ENCODE results near the gene IL10RB.
A peak's percentile ranks its signal among the peaks of the same experiment; 100 is the strongest.
"Not testable (repeated sequence)": the region's sequence is repeated elsewhere in the genome, so short reads cannot be mapped to it uniquely, and the experiment has no call there.

IL10RB gene

DNA sequence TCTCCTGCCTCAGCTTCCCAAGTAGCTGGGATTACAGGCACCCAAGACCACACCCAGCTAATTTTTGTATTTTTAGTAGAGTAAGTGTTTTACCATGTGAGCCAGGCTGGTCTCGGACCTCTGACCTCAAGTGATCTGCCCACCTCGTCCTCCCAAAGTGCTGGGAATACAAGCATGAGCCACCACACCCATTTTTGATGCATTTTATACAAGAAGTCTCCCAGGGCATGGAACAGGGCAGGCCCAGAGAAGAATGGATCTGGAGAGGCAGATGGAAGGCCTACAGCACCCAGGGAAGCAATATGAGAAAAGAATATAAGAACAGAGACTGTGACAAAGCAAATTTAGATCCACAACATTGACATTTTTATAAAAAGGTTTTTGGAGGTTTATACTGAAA, 39.8 kb downstream of the IL10RB start:
- no peak for DNase-seq

- DNase-seq, result peak; percentile 96
These were observed 42.7 kb downstream of the IL10RB start for GRCh38 chr21:33308586-33309490.

GRCh38 chr21:33309778-33310177, 43.6 kb downstream of the IL10RB start:
- no peak for DNase-seq

DNA sequence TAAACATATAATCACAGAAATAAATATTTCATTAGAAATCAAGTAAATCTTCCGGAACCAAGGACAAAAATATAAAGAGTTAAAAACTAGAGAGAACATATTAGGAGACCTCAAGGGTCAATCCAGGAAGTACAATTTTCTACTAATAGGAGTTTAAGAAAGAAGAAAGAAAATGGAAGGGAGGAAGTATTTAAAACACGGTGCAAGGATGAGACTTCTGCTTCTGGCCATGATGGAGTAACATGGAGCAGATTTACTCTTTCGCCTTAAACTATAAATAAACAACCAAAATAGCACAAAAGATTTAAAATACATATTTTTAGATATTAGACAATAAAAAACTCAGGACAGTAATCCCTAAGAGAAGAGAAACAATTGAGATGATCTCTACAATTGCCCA, 46.0 kb downstream of the IL10RB start:
- DNase-seq, result peak; percentile 34

GRCh38 chr21:33313183-33313582, 47.0 kb downstream of the IL10RB start:
- DNase-seq, result peak; percentile 55

- DNase-seq, result no peak
These were observed 47.4 kb downstream of the IL10RB start for GRCh38 chr21:33313611-33314010.

GRCh38 chr21:33314111-33314510, 47.9 kb downstream of the IL10RB start:
- no peak for DNase-seq

DNA sequence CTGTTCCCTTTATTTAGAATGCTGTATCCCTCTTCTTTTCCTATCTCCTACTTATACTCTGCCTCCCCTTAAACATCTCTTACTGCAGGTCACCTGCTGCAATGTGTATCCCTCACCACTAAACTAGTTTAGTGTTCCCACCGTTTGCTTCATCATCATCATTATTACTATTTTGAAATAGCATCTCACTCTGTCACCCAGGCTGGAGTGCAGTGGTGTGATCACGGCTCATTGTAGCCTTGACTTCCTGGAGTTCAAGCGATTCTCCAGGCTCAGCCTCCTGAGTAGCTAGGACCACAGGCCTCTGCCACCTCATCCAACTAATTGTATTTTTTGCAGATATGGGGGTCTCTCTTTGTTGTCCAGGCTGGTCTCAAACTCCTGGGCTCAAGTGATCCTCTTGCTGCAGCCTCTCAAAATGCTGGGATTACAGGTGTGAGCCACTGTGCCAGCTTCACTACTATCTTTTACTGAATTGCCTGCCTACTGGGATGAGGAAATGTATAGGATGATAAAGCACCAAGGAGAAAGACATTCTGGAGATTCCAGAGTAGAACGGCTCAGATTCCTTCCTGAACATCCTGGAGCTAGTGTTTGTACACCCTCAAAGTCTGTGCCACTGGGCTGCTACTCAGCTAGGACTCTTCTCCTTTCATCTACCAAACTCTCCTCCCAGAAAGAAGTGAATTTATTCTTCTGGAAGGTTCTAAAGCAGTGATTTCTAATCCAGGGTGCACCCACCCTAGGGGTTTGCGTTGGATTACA, 50.0 kb downstream of the IL10RB start:
- no peak for DNase-seq

DNA sequence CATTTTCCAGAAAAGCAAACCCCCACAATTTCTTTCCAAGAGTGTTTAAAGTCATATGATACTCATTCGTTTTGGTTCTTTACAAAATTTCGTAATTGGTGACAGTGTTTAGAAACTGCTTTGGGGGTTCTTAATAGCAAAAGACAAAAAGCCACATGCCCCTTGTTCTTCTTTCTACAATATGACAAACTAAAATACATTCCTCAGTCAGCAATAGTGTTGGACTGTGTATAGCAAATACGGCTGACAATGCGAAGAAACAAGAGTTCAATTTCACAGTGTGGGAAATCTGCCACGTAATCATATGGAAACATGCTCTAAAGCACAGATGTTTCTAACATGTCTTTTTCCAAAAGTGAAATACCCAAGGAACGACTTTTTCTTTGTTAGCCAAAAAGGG, 51.0 kb downstream of the IL10RB start:
- DNase-seq, result peak; percentile 56

DNA sequence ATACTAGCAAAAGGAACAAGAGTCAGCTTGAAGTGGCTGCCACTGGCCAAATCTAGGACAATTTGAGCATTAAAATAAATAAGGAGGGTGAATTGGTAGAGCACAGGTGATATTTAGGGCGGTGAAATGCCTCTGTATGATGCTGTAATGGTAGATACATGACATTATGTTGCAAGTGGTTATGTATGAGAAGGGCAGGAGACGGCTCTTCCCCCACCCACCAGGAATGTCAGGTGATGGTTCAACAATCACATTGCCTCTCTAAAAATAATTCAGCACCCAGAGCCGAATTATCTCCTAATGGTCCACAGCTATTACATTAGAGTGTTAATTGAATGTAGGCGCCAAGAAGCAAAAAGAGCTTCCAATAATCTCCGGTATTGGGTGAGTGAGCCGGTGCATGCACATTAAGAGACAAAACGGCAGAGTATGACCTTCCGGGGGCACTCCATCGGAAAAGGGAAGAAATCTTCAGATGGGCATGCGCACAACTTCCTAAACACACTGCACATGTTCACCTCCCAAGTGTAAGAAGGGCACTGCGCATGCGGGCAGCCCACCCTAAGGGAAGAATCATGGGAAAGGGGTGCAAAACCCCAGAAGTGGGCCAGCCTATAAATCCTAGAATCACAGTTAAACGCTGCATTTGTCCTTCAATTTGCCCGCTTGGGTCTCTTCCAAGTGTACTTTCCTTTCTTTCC, 51.8 kb downstream of the IL10RB start:
- no peak for DNase-seq

GRCh38 chr21:33321005-33321404, 54.8 kb downstream of the IL10RB start:
- not testable (repeated sequence) for DNase-seq

DNA sequence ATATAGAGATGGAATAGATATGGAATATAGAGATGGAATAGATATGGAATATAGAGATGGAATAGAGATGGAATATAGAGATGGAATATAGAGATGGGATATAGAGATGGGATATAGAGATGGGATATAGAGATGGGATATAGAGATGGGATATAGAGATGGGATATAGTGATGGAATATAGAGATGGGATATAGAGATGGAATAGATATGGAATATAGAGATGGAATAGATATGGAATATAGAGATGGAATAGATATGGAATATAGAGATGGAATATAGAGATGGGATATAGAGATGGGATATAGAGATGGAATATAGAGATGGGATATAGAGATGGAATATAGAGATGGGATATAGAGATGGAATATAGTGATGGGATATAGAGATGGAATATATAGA, 57.4 kb downstream of the IL10RB start:
- not testable (repeated sequence) for DNase-seq

- peak; percentile 97 for DNase-seq
These were observed 58.4 kb downstream of the IL10RB start, which contains the start of gene IFNAR1 for GRCh38 chr21:33324291-33325221. IFNAR1 (plus strand) TSS chr21:33324970; CDS start chr21:33325056, 86 bp downstream.

GRCh38 chr21:33325222-33326067, 59.3 kb downstream of the IL10RB start:
- peak; percentile 43 for DNase-seq

- DNase-seq, result no peak
These were observed 61.2 kb downstream of the IL10RB start for GRCh38 chr21:33327326-33327725.

- DNase-seq, result no peak
These were observed 61.7 kb downstream of the IL10RB start for GRCh38 chr21:33327792-33328433.

GRCh38 chr21:33330726-33331125, 64.6 kb downstream of the IL10RB start:
- DNase-seq, result no peak

DNA sequence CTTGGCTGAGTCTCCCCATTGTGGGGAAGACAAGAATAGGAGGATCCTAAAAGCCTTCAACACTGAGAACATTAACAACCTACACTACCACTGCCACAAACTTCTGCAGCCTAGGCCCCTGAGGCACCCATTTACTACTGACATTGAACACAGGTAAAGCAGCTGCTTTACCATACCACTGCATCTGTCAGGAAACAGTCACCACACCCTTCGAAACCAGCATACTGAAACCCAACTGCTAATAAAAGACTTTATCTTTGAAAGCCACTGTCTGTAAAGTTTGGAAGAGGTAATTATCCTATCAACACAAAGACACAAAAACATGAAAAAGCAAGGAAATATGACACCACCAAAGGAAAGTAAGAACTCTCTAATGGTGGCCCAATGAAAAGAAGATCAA, 66.0 kb downstream of the IL10RB start:
- no peak for DNase-seq

GRCh38 chr21:33334191-33334590, 68.0 kb downstream of the IL10RB start:
- no peak for DNase-seq

GRCh38 chr21:33334824-33335223, 68.7 kb downstream of the IL10RB start:
- no peak for DNase-seq

DNA sequence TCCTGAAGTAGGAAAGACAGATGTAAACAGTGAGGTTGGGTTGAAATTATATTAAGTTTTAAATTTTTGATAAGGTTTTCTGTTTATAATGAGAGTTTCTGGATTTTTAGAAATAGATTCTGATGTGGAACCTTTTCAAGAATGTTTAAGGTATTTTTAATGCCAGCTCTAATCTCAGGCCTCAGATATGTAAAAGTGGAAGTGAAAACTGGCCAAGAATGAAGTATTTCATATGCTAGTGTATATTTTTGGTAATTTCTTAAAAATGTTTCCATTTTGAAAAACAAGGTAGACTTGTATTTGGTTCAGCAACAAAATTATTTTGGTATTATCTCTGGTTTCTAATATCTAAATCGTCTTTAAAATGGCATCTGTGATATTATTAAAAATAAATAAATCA, 73.0 kb downstream of the IL10RB start:
- no peak for DNase-seq

Measured in MV-4-11 (cell line).